Trophoblast cell (in vitro differentiated cells and primary cell): ENCODE results near the gene FBXO30.

Source experiments
- DNase-seq, 2 donors: peaks; one replicate each; pipeline ENCODE4 v3.0.0-alpha.2; 2016
- H2AFZ ChIP-seq: 2 replicates; pipeline ENCODE4 v1.6.1; 2013; ENCODE audit warnings: low read length, moderate library complexity, mild to moderate bottlenecking; ENCODE audit not compliant: insufficient read depth, poor library complexity
- H2AK5ac ChIP-seq: 2 replicates; pipeline ENCODE4 v1.6.1; 2013; ENCODE audit warnings: mild to moderate bottlenecking, low read length
- H2BK120ac ChIP-seq: 2 replicates; pipeline ENCODE4 v1.6.1; 2013; ENCODE audit warnings: low read length, mild to moderate bottlenecking, moderate library complexity; ENCODE audit not compliant: insufficient read depth, poor library complexity
- H2BK12ac ChIP-seq: 2 replicates; pipeline ENCODE4 v1.6.1; 2013; ENCODE audit warnings: mild to moderate bottlenecking, low read length, moderate library complexity
- H2BK5ac ChIP-seq: 2 replicates; pipeline ENCODE4 v1.6.1; 2013; ENCODE audit warnings: low read length, low read depth, moderate library complexity, mild to moderate bottlenecking; ENCODE audit not compliant: poor library complexity
- H3K14ac ChIP-seq: 2 replicates; pipeline ENCODE4 v1.6.1; 2013; ENCODE audit warnings: mild to moderate bottlenecking, low read length
- H3K18ac ChIP-seq: 2 replicates; pipeline ENCODE4 v1.6.1; 2013; ENCODE audit warnings: mild to moderate bottlenecking, low read length
- H3K23ac ChIP-seq: 2 replicates; pipeline ENCODE4 v1.6.1; 2013; ENCODE audit warnings: low read length
- H3K27ac ChIP-seq: 2 replicates; pipeline ENCODE4 v1.5.1; 2013; ENCODE audit warnings: low read depth, mild to moderate bottlenecking, inconsistent platforms, low read length, moderate library complexity
- H3K27me3 ChIP-seq: 2 replicates; pipeline ENCODE4 v1.6.1; 2013; ENCODE audit warnings: inconsistent platforms, mild to moderate bottlenecking, low read length, moderate library complexity; ENCODE audit not compliant: insufficient read depth
- H3K36me3 ChIP-seq, 2 experiments: 1 replicate in 1 of 2; 2 replicates in 1 of 2; pipeline ENCODE4 v1.6.1; 2013; ENCODE audit warnings: low read length in 2 of 2, mild to moderate bottlenecking in 2 of 2, moderate library complexity in 1 of 2; ENCODE audit not compliant: insufficient read depth in 2 of 2, control insufficient read depth in 1 of 2
- H3K4ac ChIP-seq: 2 replicates; pipeline ENCODE4 v1.6.1; 2013; ENCODE audit warnings: low read depth, mild to moderate bottlenecking, low read length, moderate library complexity
- H3K4me1 ChIP-seq, 2 experiments: 1 replicate in 1 of 2; 2 replicates in 1 of 2; pipeline ENCODE4 v1.6.1; 2013; ENCODE audit warnings: low read length in 2 of 2, mild to moderate bottlenecking in 2 of 2, moderate library complexity in 1 of 2; ENCODE audit not compliant: insufficient read depth in 2 of 2, control insufficient read depth in 1 of 2
- H3K4me2 ChIP-seq: 2 replicates; pipeline ENCODE4 v1.6.1; 2013; ENCODE audit warnings: inconsistent platforms, mild to moderate bottlenecking, low read length, moderate library complexity
- H3K4me3 ChIP-seq: 2 replicates; pipeline ENCODE4 v1.5.1; 2013; ENCODE audit warnings: mild to moderate bottlenecking, low read depth, low read length, inconsistent platforms
- H3K79me1 ChIP-seq: one replicate; pipeline ENCODE4 v1.6.1; 2013; ENCODE audit warnings: low read length
- H3K79me2 ChIP-seq: 2 replicates; pipeline ENCODE4 v1.6.1; 2013; ENCODE audit warnings: low read length, mild to moderate bottlenecking; ENCODE audit not compliant: control insufficient read depth, insufficient read depth, poor library complexity
- H3K9ac ChIP-seq: 2 replicates; pipeline ENCODE4 v1.6.1; 2013; ENCODE audit warnings: mild to moderate bottlenecking, low read length
- H3K9me3 ChIP-seq: 2 replicates; pipeline ENCODE4 v1.6.1; 2013; ENCODE audit warnings: low read depth, mild to moderate bottlenecking, control low read depth, inconsistent platforms, low read length; ENCODE audit not compliant: insufficient read depth
- H4K12ac ChIP-seq: 2 replicates; pipeline ENCODE4 v1.6.1; 2013; ENCODE audit warnings: low read depth, mild to moderate bottlenecking, low read length, moderate library complexity
- H4K8ac ChIP-seq: 2 replicates; pipeline ENCODE4 v1.6.1; 2013; ENCODE audit warnings: low read depth, mild to moderate bottlenecking, low read length, moderate library complexity
- H4K91ac ChIP-seq: one replicate; pipeline ENCODE4 v1.6.1; 2013; ENCODE audit warnings: low read depth, mild to moderate bottlenecking, low read length, moderate library complexity
- WGBS: extraction: QIAGEN DNeasy Blood & Tissue Kit; methylation state at CpG from one replicate; pipeline ENCODE4 v1.1.7; 2013; ENCODE audit warnings: missing lambda C conversion rate; ENCODE audit not compliant: insufficient read length, insufficient coverage; ENCODE audit errors: extremely low coverage; 5-methylcytosine and 5-hydroxymethylcytosine counted together

Gene FBXO30

GRCh38 chr6:145798530-145798929 lies 16.1 kb downstream of the FBXO30 start:
- no peak overlapping the region for H2AFZ ChIP-seq
- no peaks in the 10 kb centered on the region for H3K9me3 ChIP-seq
- H4K12ac ChIP-seq, result no peak overlapping the region
- no peaks in the 10 kb centered on the region for H3K79me1 ChIP-seq
- no peak overlapping the region for H3K23ac ChIP-seq
- no peaks in the 10 kb centered on the region for H3K4me1 ChIP-seq
- no peak overlapping the region for H2AK5ac ChIP-seq
- H4K91ac ChIP-seq, result no peak overlapping the region
- H3K36me3 ChIP-seq, result peaks cover 0 to 2% of the 10 kb centered on the region in 2 experiments
- H3K9ac ChIP-seq, result no peak overlapping the region
- no peak overlapping the region for H2BK5ac ChIP-seq
- no peak overlapping the region for H3K4me2 ChIP-seq
- no peak overlapping the region for H4K8ac ChIP-seq
- H3K27ac ChIP-seq, result no peak overlapping the region
- WGBS, result no CpG with 5 or more reads among the region's 2 CpGs
- H3K4me3 ChIP-seq, result no peak overlapping the region
- H3K18ac ChIP-seq, result no peak overlapping the region
- no peak overlapping the region for H2BK12ac ChIP-seq
- no peaks in the 10 kb centered on the region for H3K27me3 ChIP-seq
- no peak overlapping the region for H2BK120ac ChIP-seq
- no peak for DNase-seq
- H3K79me2 ChIP-seq, result no peaks in the 10 kb centered on the region
- H3K4ac ChIP-seq, result no peak overlapping the region
- no peak overlapping the region for H3K14ac ChIP-seq

- no CpG with 5 or more reads among the region's 3 CpGs for WGBS
- DNase-seq, result no peak
- Histone ChIP-seq H3K79me1 (no peaks in the 10 kb centered on the region), H3K18ac (no peak overlapping the region), H4K91ac (no peak overlapping the region), H2BK5ac (no peak overlapping the region), H4K12ac (no peak overlapping the region), H3K27ac (no peak overlapping the region), H3K9me3 (peaks cover 9% of the 10 kb centered on the region), H3K36me3 (peaks cover 2 to 9% of the 10 kb centered on the region in 2 experiments), H3K79me2 (no peaks in the 10 kb centered on the region), H4K8ac (no peak overlapping the region), H3K23ac (no peak overlapping the region), H3K4me2 (no peak overlapping the region), H3K27me3 (no peaks in the 10 kb centered on the region), H2BK120ac (no peak overlapping the region), H3K4me3 (no peak overlapping the region), H3K9ac (no peak overlapping the region), H3K14ac (no peak overlapping the region), H3K4me1 (no peaks in the 10 kb centered on the region), H2BK12ac (no peak overlapping the region), H3K4ac (no peak overlapping the region), H2AK5ac (no peak overlapping the region), H2AFZ (no peak overlapping the region)
These were observed 25.2 kb downstream of the FBXO30 start for GRCh38 chr6:145789443-145789842.

DNA sequence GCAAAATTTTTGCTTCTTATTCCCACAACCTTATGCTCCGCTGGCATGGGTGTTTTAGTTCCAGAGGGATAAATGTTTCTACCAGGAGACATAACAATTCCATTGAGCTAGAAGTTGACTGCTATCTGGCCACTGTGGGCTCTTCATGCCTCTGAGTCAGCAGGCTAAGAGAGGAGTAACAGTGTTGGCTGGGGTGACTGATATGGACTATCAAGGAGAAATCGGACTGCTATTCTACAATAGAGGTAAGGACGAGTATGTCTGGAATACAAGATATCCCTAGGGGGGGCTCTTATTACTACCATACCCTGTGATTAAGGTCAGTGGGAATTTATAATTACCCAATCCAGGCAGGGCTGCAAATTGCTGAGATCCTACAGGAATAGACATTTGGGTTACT lies 26.9 kb downstream of the FBXO30 start:
- H2BK12ac ChIP-seq, result no peak overlapping the region
- no peak overlapping the region for H3K4me3 ChIP-seq
- H3K4me2 ChIP-seq, result no peak overlapping the region
- no peak overlapping the region for H2AK5ac ChIP-seq
- H4K8ac ChIP-seq, result no peak overlapping the region
- no peak overlapping the region for H3K4ac ChIP-seq
- no CpG with 5 or more reads among the region's 3 CpGs for WGBS
- H2BK5ac ChIP-seq, result no peak overlapping the region
- no peak overlapping the region for H3K14ac ChIP-seq
- peaks cover 9% of the 10 kb centered on the region for H3K9me3 ChIP-seq
- no peaks in the 10 kb centered on the region for H3K79me2 ChIP-seq
- H3K18ac ChIP-seq, result no peak overlapping the region
- H3K23ac ChIP-seq, result no peak overlapping the region
- no peak overlapping the region for H2BK120ac ChIP-seq
- DNase-seq, result no peak
- no peak overlapping the region for H4K12ac ChIP-seq
- H3K79me1 ChIP-seq, result no peaks in the 10 kb centered on the region
- no peak overlapping the region for H2AFZ ChIP-seq
- H3K36me3 ChIP-seq, result peaks cover 2 to 9% of the 10 kb centered on the region in 2 experiments
- no peak overlapping the region for H3K27ac ChIP-seq
- no peak overlapping the region for H4K91ac ChIP-seq
- no peak overlapping the region for H3K9ac ChIP-seq
- H3K4me1 ChIP-seq, result no peaks in the 10 kb centered on the region
- H3K27me3 ChIP-seq, result no peaks in the 10 kb centered on the region

DNA sequence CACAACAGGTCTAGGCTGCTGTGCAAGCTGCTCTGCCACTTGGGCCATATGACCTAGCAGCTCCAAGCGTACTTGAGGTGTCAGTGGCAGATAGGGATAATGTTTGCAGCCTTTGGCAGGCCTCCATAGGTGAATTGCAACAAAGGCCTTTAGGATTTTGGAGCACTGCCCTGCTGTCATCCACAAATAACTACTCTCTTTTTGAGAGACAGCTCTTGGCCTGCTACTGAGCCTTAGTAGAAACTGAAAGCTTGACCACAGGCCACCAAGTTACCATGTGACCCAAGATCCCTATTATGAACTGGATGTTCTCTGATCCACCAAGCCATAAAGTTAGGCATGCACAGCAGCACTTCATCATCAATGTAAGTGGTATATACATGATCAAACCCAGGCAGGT lies 29.9 kb downstream of the FBXO30 start:
- Histone ChIP-seq H2BK12ac (no peak overlapping the region), H3K79me2 (no peaks in the 10 kb centered on the region), H2AK5ac (no peak overlapping the region), H3K9ac (no peak overlapping the region), H3K36me3 (peaks cover 2 to 12% of the 10 kb centered on the region in 2 experiments), H3K4me3 (no peak overlapping the region), H3K27ac (no peak overlapping the region), H3K79me1 (no peaks in the 10 kb centered on the region), H3K4ac (no peak overlapping the region), H3K23ac (no peak overlapping the region), H4K12ac (no peak overlapping the region), H3K4me1 (no peaks in the 10 kb centered on the region), H4K91ac (no peak overlapping the region), H3K4me2 (no peak overlapping the region), H3K27me3 (no peaks in the 10 kb centered on the region), H3K18ac (no peak overlapping the region), H2BK120ac (no peak overlapping the region), H2AFZ (no peak overlapping the region), H3K9me3 (peaks cover 2% of the 10 kb centered on the region), H3K14ac (no peak overlapping the region), H2BK5ac (no peak overlapping the region), H4K8ac (no peak overlapping the region)
- WGBS, result no CpG with 5 or more reads among the region's 1 CpG
- no peak for DNase-seq
